Tibial nerve (tissue), 4 donors: ENCODE measurements around the gene SPATA6L. TPM values are rescaled to one million over a fixed set of nuclear protein-coding genes. Genes with fewer than 3 reads are reported as not detected.
A peak's percentile ranks its signal among the peaks of the same experiment; 100 is the strongest.

Source experiments
- DNase-seq, 2 donors: peaks; one replicate each; pipeline ENCODE4 v3.0.0-alpha.2; 2019; ENCODE audit warnings: low spot score in 2 of 2
- H3K27ac ChIP-seq, 4 donors: fragments of 200-600 bp; sonication (generic) in 3 of 4; one replicate each; pipeline ENCODE4 v1.5.1; 2017 to 2019; ENCODE audit warnings: mild to moderate bottlenecking in 1 of 4
- H3K27me3 ChIP-seq, 2 donors: fragments of 200-600 bp; sonication (generic) in 1 of 2; one replicate each; pipeline versions ENCODE4 v1.5.1 to v1.6.0; 2017 to 2019
- H3K36me3 ChIP-seq, 3 donors: fragments of 200-600 bp; sonication (generic); one replicate each; pipeline ENCODE4 v1.5.1; 2018 to 2019
- H3K4me1 ChIP-seq, 4 donors: fragments of 200-600 bp; sonication (generic) in 3 of 4; one replicate each; pipeline ENCODE4 v1.5.1; 2017 to 2019
- H3K4me3 ChIP-seq, 4 donors: fragments of 200-600 bp; sonication (generic) in 3 of 4; one replicate each; pipeline ENCODE4 v1.5.1; 2017 to 2019; ENCODE audit warnings: mild to moderate bottlenecking in 1 of 4, moderate library complexity in 1 of 4
- H3K9me3 ChIP-seq, 4 donors: fragments of 200-600 bp; sonication (generic) in 3 of 4; one replicate each; pipeline ENCODE4 v1.5.1; 2017 to 2019
- CTCF ChIP-seq, 5 experiments: fragments of 200-600 bp in 3 of 5; fragments of 450-650 bp in 2 of 5; sonication (generic) in 3 of 5; IDR thresholded peaks; one replicate each; pipeline ENCODE4 v1.5.1; 2016 to 2019; ENCODE audit warnings: antibody characterized with exemption in 5 of 5, mild to moderate bottlenecking in 3 of 5, moderate library complexity in 2 of 5
- EP300 ChIP-seq, 2 donors: sonication (generic); formaldehyde crosslinking; IDR thresholded peaks; one replicate each; pipeline ENCODE4 v1.6.1; 2017; ENCODE audit warnings: antibody characterized with exemption in 2 of 2, mild to moderate bottlenecking in 1 of 2
- POLR2A ChIP-seq, 2 donors: fragments of 450-650 bp; IDR thresholded peaks; one replicate each; pipeline ENCODE4 v1.6.1; 2017; ENCODE audit warnings: antibody characterized with exemption in 2 of 2, mild to moderate bottlenecking in 2 of 2, moderate library complexity in 2 of 2
- WGBS, 2 donors: methylation state at CpG; one replicate each; pipeline ENCODE4 v1.1.5; 2018; 5-methylcytosine and 5-hydroxymethylcytosine counted together
- total RNA-seq, 4 donors: library from RNA; depleted of rRNA; stranded (reverse); fragments of >200 nt; gene quantifications; one replicate each; pipeline ENCODE4 v1.1.0, GENCODE V29; 2016

The SPATA6L gene
- total RNA-seq, 4 donors from 2014 or later = 1.3 to 5.4 (median 3.8) TPM

DNA sequence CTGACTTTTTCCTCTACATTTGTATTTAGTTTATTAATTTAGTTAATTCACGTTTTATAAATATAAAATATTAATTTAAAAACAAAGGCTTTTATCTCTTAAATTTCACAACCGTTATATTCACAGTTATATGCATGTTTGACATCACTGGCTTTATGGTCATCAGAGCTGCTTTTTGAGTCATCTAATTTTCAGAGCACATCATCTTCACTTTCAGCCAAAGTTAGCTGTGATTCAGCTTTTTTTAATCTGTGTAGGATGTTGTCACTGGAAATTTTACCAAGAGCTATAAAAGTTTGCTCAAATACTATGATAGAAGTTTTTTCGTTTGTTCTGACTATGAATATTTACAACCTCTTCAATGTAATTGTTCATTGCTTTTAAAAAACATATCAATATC is 25.5 kb upstream of the SPATA6L start:
- no peak for TF ChIP-seq EP300 (IDR thresholded peaks at IDR 0.05)
- TF ChIP-seq POLR2A (IDR thresholded peaks at IDR 0.05) = no peak
- no peak for TF ChIP-seq CTCF (IDR thresholded peaks at IDR 0.05)
- no peaks in the 10 kb centered on the region for H3K9me3 ChIP-seq
- 85 to 86% methylated on average over 3 of the region's 3 CpGs for WGBS, 2 donors

DNA sequence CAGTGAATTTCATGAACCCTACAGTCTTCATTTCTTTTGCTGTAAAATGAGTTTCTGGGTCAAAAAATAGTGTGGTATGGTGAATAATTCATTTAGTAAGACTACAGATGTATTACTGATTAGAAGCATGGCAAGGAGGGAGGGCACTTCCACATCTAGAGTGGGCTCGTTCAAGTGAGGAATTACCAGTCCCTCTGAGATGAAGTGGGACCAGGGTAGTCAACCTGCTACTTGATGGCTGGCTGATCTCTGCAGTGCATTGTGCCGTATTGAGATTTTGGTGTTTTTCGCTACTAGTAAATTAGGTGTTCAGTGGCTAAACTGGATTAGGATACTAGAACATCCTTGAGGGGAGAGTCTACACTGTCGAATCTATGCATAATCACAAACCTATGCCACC is 23.9 kb upstream of the SPATA6L start:
- Histone ChIP-seq H3K9me3 (no peaks in the 10 kb centered on the region), H3K27me3 (no peaks in the 10 kb centered on the region), H3K27ac (no peak overlapping the region), H3K36me3 (peaks cover 0 to 56% (median 0%) of the 10 kb centered on the region in 3 donors), H3K4me3 (no peak overlapping the region), H3K4me1 (peaks cover 0 to 44% (median 3%) of the 10 kb centered on the region in 4 donors)
- TF ChIP-seq EP300 (IDR thresholded peaks at IDR 0.05) = no peak
- no peak for TF ChIP-seq POLR2A (IDR thresholded peaks at IDR 0.05)
- no peak for TF ChIP-seq CTCF (IDR thresholded peaks at IDR 0.05)
- no peak for DNase-seq
- 88 to 93% methylated on average over 4 of the region's 4 CpGs for WGBS, 2 donors

More for the DNA sequence above, 25.5 kb upstream of the SPATA6L start:
- no peaks in the 10 kb centered on the region for H3K27me3 ChIP-seq
- peaks cover 0 to 32% (median 0%) of the 10 kb centered on the region in 4 donors for H3K4me1 ChIP-seq
- no peak overlapping the region for H3K4me3 ChIP-seq
- H3K27ac ChIP-seq = no peak overlapping the region
- H3K36me3 ChIP-seq = peaks cover 0 to 51% (median under 1%) of the 10 kb centered on the region in 3 donors
- no peak for DNase-seq

GRCh38 chr9:4689687-4690104 is 23.4 kb upstream of the SPATA6L start:
- no peak overlapping the region for H3K27ac ChIP-seq
- TF ChIP-seq POLR2A (IDR thresholded peaks at IDR 0.05) (no peak), CTCF (IDR thresholded peaks at IDR 0.05) (no peak), EP300 (IDR thresholded peaks at IDR 0.05) (no peak)
- DNase-seq = no peak
- peaks cover 0 to 48% (median 3%) of the 10 kb centered on the region in 4 donors for H3K4me1 ChIP-seq
- H3K9me3 ChIP-seq = no peaks in the 10 kb centered on the region
- no peak overlapping the region for H3K4me3 ChIP-seq
- H3K36me3 ChIP-seq = peaks cover 0 to 56% (median 0%) of the 10 kb centered on the region in 3 donors
- H3K27me3 ChIP-seq = no peaks in the 10 kb centered on the region
- 87 to 90% methylated on average over 1 of the region's 1 CpG for WGBS, 2 donors

DNA sequence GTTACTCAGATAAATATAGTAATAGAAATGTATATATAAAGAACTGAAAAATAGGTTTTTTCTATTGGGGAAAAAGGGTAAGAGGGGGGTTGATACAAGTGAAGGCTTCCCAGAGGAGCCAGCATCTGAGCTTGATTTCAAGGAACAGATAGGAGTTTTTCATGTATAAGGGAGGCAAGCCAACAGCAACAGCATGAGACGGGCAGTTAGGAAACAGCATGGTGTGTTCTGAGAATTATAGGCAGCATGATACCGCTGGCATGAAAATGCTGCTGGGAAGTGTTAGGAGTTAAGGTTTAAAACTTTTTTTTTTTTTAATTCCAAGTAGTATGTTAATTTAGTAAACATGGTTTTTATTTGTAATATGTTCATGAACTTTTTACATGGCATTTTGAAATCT is 22.7 kb upstream of the SPATA6L start:
- WGBS, 2 donors = 50 to 80% methylated on average over 2 of the region's 2 CpGs
- Histone ChIP-seq H3K27ac (no peak overlapping the region), H3K36me3 (peaks cover 0 to 50% (median 0%) of the 10 kb centered on the region in 3 donors)

GRCh38 chr9:4686584-4686983 is 20.3 kb upstream of the SPATA6L start:
- no peak for TF ChIP-seq POLR2A (IDR thresholded peaks at IDR 0.05)
- TF ChIP-seq CTCF (IDR thresholded peaks at IDR 0.05) = no peak
- no peak for TF ChIP-seq EP300 (IDR thresholded peaks at IDR 0.05)

More for the DNA sequence above, 22.7 kb upstream of the SPATA6L start:
- H3K9me3 ChIP-seq = no peaks in the 10 kb centered on the region
- no peak for TF ChIP-seq POLR2A (IDR thresholded peaks at IDR 0.05)
- no peak for DNase-seq
- H3K27me3 ChIP-seq = no peaks in the 10 kb centered on the region
- H3K4me1 ChIP-seq = peaks cover 0 to 55% (median 3%) of the 10 kb centered on the region in 4 donors
- H3K4me3 ChIP-seq = no peak overlapping the region

More at GRCh38 chr9:4686584-4686983, 20.3 kb upstream of the SPATA6L start:
- Histone ChIP-seq H3K27me3 (no peaks in the 10 kb centered on the region), H3K27ac (peak overlapping the region in 2 of 4 donors; percentile 49 to 51), H3K4me3 (no peak overlapping the region), H3K36me3 (peaks cover 0 to 43% (median 0%) of the 10 kb centered on the region in 3 donors), H3K4me1 (peaks cover 0 to 60% (median 3%) of the 10 kb centered on the region in 4 donors), H3K9me3 (no peaks in the 10 kb centered on the region)
- WGBS, 2 donors = 73 to 77% methylated on average over 1 of the region's 1 CpG
- no peak for DNase-seq
